DND-41 (cell line): ENCODE measurements around the gene FOXA1.
A peak's percentile ranks its signal among the peaks of the same experiment; 100 is the strongest.

Experiments used
- ATAC-seq: fragments of 200-7000 bp; cut with Tn5 transposase; 3 replicates; pipeline ENCODE4 v1.9.1; 2021; ENCODE audit warnings: low read depth; ENCODE audit not compliant: insufficient read depth
- DNase-seq: peaks from one replicate; pipeline ENCODE4 v3.0.0-alpha.2; 2020
- H2AFZ ChIP-seq: 2 replicates; pipeline ENCODE4 v1.6.0; 2012; ENCODE audit warnings: low read depth, low read length
- H3K27ac ChIP-seq: 2 replicates; pipeline ENCODE4 v1.5.1; 2012; ENCODE audit warnings: low read length, inconsistent platforms
- H3K27me3 ChIP-seq: fragments of 200-600 bp; sonication (generic); 2 replicates; pipeline ENCODE4 v1.6.0; 2012; ENCODE audit warnings: low read length, mild to moderate bottlenecking, inconsistent platforms; ENCODE audit not compliant: insufficient read depth, poor library complexity
- H3K36me3 ChIP-seq: 2 replicates; pipeline ENCODE4 v1.5.1; 2012; ENCODE audit warnings: low read length, inconsistent platforms; ENCODE audit not compliant: insufficient read depth
- H3K4me1 ChIP-seq: 2 replicates; pipeline ENCODE4 v1.5.1; 2012; ENCODE audit warnings: mild to moderate bottlenecking, low read length; ENCODE audit not compliant: insufficient read depth
- H3K4me2 ChIP-seq: 2 replicates; pipeline ENCODE4 v1.6.0; 2012; ENCODE audit warnings: mild to moderate bottlenecking, moderate library complexity, low read length, inconsistent platforms; ENCODE audit not compliant: insufficient read depth
- H3K4me3 ChIP-seq, 2 experiments: fragments of 200-600 bp in 1 of 2; shearing (Covaris generic) in 1 of 2; 2 replicates each; pipeline ENCODE4 v1.5.1; 2012 to 2016; ENCODE audit warnings: inconsistent platforms in 2 of 2, low read length in 2 of 2, mild to moderate bottlenecking in 2 of 2, low read depth in 1 of 2, moderate library complexity in 1 of 2
- H3K79me2 ChIP-seq: 2 replicates; pipeline ENCODE4 v1.6.0; 2012; ENCODE audit warnings: low read length, inconsistent platforms; ENCODE audit not compliant: insufficient read depth
- H3K9ac ChIP-seq: 2 replicates; pipeline ENCODE4 v1.6.0; 2012; ENCODE audit warnings: low read depth, mild to moderate bottlenecking, inconsistent platforms, low read length, moderate library complexity
- H3K9me3 ChIP-seq: 2 replicates; pipeline ENCODE4 v1.5.1; 2012; ENCODE audit warnings: low read length, moderate library complexity, mild to moderate bottlenecking, inconsistent platforms; ENCODE audit not compliant: insufficient read depth, severe bottlenecking
- H4K20me1 ChIP-seq: 2 replicates; pipeline ENCODE4 v1.6.0; 2012; ENCODE audit warnings: low read length; ENCODE audit not compliant: insufficient read depth
- EZH2 ChIP-seq: IDR thresholded peaks from 3 replicates; pipeline ENCODE4 v1.6.1; 2012; ENCODE audit warnings: borderline replicate concordance, low read depth, mild to moderate bottlenecking, moderate library complexity, low read length, inconsistent platforms; ENCODE audit not compliant: severe bottlenecking
- TF ChIP-seq, protein P1 (sequence below): IDR thresholded peaks from 2 replicates; pipeline ENCODE4 v1.5.1; 2012; ENCODE audit warnings: borderline replicate concordance, low read length, moderate library complexity, mild to moderate bottlenecking; ENCODE audit not compliant: poor library complexity, severe bottlenecking; ENCODE audit errors: extremely low read depth

The FOXA1 gene

DNA sequence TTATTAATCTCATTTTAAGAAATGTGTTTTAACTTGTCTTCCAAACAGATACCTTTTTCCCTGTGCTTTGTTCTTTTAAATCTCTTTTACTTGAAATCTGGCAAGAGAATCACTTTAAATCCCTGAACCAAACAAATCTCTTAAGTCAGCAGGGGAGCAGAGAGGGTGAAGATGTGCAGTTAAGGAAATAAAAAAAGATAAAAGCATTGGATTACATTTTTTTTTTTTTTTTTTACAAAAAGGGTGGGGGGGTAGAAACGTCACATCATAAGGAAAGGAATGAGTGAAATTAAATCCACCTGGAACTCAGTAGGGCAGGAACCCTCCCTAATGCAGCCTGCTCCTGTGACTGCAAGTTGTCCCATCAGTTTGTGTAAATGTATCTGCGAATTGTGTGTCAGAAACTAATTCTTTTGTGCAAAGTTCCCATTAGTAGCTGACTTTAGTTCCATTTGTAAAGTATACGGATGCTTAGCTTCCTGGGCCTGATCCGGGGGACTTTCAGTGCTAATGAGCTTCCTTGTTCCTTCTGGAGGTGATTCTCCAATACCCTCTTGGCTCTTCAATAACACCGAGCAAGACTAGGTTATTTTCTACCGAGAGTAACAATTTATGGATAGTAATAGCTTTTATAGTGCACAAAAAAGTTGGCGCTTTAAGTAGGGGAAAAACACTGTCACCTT, 1.9 kb upstream of the FOXA1 start:
- no peak overlapping the region for H2AFZ ChIP-seq
- no peaks in the 10 kb centered on the region for H3K27me3 ChIP-seq
- H3K4me3 ChIP-seq, result no peak overlapping the region
- H3K9ac ChIP-seq, result no peak overlapping the region
- H4K20me1 ChIP-seq, result no peaks in the 10 kb centered on the region
- no peak overlapping the region for H3K4me2 ChIP-seq
- no peaks in the 10 kb centered on the region for H3K79me2 ChIP-seq
- H3K9me3 ChIP-seq, result no peaks in the 10 kb centered on the region
- H3K4me1 ChIP-seq, result no peaks in the 10 kb centered on the region
- no peaks in the 10 kb centered on the region for H3K36me3 ChIP-seq
- no peak overlapping the region for H3K27ac ChIP-seq
- TF ChIP-seq, protein P1, sequence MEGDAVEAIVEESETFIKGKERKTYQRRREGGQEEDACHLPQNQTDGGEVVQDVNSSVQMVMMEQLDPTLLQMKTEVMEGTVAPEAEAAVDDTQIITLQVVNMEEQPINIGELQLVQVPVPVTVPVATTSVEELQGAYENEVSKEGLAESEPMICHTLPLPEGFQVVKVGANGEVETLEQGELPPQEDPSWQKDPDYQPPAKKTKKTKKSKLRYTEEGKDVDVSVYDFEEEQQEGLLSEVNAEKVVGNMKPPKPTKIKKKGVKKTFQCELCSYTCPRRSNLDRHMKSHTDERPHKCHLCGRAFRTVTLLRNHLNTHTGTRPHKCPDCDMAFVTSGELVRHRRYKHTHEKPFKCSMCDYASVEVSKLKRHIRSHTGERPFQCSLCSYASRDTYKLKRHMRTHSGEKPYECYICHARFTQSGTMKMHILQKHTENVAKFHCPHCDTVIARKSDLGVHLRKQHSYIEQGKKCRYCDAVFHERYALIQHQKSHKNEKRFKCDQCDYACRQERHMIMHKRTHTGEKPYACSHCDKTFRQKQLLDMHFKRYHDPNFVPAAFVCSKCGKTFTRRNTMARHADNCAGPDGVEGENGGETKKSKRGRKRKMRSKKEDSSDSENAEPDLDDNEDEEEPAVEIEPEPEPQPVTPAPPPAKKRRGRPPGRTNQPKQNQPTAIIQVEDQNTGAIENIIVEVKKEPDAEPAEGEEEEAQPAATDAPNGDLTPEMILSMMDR, result no peak
- no peak for TF ChIP-seq EZH2
- ATAC-seq (no peak), DNase-seq (no peak)

DNA sequence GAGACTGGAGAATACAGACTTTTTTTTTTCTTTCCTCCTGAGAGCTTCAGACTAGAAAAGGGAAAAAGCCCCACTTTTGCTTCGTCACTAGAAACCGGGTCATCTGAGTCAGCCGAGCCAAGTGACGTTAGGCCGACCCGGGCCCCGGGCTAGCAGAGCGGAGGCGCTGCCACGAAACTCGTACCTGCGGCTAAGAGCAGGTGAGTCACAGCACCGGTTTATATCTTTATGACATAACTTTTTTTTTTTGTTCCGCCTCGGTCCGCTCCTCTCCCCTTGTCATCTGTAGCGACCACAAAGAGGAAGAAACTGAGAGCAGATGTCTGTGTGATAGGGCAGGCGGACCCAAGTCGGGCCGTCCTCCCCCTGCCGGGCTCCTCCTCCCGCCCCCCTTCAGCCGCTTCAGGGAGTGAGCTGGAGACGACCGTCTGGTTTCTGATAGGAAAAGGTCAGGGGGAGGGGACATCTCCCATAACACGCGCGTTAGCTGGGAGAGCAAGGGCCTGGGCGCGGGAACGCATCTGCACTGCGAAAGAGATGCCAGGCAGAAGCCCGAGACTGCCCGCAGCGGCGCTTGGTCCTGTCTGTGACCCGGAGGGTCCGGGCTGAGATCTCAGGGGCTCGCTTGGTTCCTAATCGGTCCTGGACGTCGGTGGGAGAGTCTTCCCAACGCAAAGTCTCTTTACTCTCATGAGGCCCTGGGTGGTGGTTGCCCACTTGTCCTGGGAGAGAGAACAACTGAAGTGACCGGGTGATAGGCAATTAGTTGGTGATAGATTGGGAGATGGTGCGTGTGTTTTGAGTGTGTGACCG, 966 bp upstream of the FOXA1 start:
- H3K36me3 ChIP-seq, result no peaks in the 10 kb centered on the region
- no peak overlapping the region for H2AFZ ChIP-seq
- ATAC-seq, result no peak
- no peak overlapping the region for H3K4me3 ChIP-seq
- no peak for DNase-seq
- TF ChIP-seq, protein P1, result no peak
- no peak for TF ChIP-seq EZH2
- no peak overlapping the region for H3K4me2 ChIP-seq
- no peaks in the 10 kb centered on the region for H4K20me1 ChIP-seq
- no peaks in the 10 kb centered on the region for H3K79me2 ChIP-seq
- H3K27me3 ChIP-seq, result no peaks in the 10 kb centered on the region
- H3K27ac ChIP-seq, result no peak overlapping the region
- no peak overlapping the region for H3K9ac ChIP-seq
- H3K9me3 ChIP-seq, result no peaks in the 10 kb centered on the region
- no peaks in the 10 kb centered on the region for H3K4me1 ChIP-seq

DNA sequence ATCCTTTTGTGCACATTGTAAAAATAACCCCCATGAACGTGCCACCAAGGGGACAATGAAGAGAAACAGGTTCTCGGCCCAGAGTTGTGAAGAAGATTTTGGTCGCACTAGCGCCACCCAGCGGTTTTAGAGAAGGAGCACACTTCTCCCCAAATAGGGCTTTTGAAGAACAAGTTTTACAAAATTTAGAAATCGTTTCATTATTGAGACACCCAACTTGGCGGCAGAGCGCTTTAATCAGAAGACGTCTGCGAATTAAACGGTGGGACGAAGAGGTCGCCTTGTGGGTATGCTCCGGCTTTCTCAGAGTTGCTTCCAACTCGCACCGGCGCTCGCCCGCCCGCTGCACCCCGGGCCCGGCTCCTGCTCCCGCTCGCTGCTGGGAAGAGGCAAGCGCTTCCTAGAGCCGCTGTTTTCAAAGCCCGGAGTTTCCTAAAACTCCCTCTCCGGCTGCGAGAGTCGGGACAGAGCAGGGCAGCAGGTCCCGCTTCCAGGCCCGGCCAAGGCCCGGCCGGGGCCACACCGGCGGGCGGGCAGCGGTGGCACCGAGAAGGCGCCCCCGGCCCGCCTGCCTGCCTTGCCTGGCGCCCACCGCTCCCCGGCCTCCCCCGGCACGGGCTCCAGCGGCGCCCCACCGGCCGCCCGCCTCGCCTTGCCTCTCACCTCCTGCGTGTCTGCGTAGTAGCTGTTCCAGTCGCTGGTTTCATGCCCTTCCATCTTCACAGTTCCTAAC, 645 bp downstream of the FOXA1 start:
- H3K4me3 ChIP-seq, result no peak overlapping the region
- H3K27me3 ChIP-seq, result no peaks in the 10 kb centered on the region
- no peaks in the 10 kb centered on the region for H3K36me3 ChIP-seq
- no peak overlapping the region for H3K27ac ChIP-seq
- DNase-seq (no peak), ATAC-seq (no peak)
- no peak overlapping the region for H3K4me2 ChIP-seq
- H3K79me2 ChIP-seq, result no peaks in the 10 kb centered on the region
- no peaks in the 10 kb centered on the region for H3K9me3 ChIP-seq
- H3K4me1 ChIP-seq, result no peaks in the 10 kb centered on the region
- TF ChIP-seq EZH2, result no peak
- TF ChIP-seq, protein P1, result peak; percentile 24
- H3K9ac ChIP-seq, result no peak overlapping the region
- no peaks in the 10 kb centered on the region for H4K20me1 ChIP-seq
- H2AFZ ChIP-seq, result no peak overlapping the region
